NCI-H748 (cell line): ENCODE data around the gene SMIM15.
A peak's percentile ranks its signal among the peaks of the same experiment; 100 is the strongest.

Source experiments
- DNase-seq: peaks from one replicate; lab custom pipeline; 2025; ENCODE audit not compliant: unreplicated experiment; lab: John Stamatoyannopoulos, UW

Gene SMIM15

GRCh38 chr5:61160497-61160896 lies 1.8 kb downstream of the SMIM15 start:
- DNase-seq = no peak

- no peak for DNase-seq
Observed at GRCh38 chr5:61159836-61160235, 2.4 kb downstream of the SMIM15 start.

- no peak for DNase-seq
Observed at GRCh38 chr5:61159070-61159469, 3.2 kb downstream of the SMIM15 start.

GRCh38 chr5:61151893-61152292 lies 10.4 kb downstream of the SMIM15 start:
- DNase-seq = no peak

GRCh38 chr5:61148515-61148914 lies 13.8 kb downstream of the SMIM15 start:
- DNase-seq = no peak

GRCh38 chr5:61142811-61143210 lies 19.5 kb downstream of the SMIM15 start:
- DNase-seq = no peak

GRCh38 chr5:61142391-61142790 lies 19.9 kb downstream of the SMIM15 start:
- DNase-seq = no peak

- no peak for DNase-seq
Observed at GRCh38 chr5:61141801-61142200, 20.5 kb downstream of the SMIM15 start.

GRCh38 chr5:61139931-61140330 lies 22.3 kb downstream of the SMIM15 start:
- DNase-seq = no peak

- DNase-seq = peak; percentile 14
Observed at GRCh38 chr5:61139094-61139873, 23.0 kb downstream of the SMIM15 start.

- no peak for DNase-seq
Observed at GRCh38 chr5:61137835-61138234, 24.4 kb downstream of the SMIM15 start.

- peak; percentile 35 for DNase-seq
Observed at GRCh38 chr5:61132559-61132958, 29.7 kb downstream of the SMIM15 start.

GRCh38 chr5:61130289-61130688 lies 32.0 kb downstream of the SMIM15 start:
- no peak for DNase-seq

GRCh38 chr5:61123145-61123544 lies 39.1 kb downstream of the SMIM15 start:
- peak; percentile 98 for DNase-seq

- no peak for DNase-seq
Observed at GRCh38 chr5:61120534-61120933, 41.7 kb downstream of the SMIM15 start.

- DNase-seq = no peak
Observed at GRCh38 chr5:61119066-61119465, 43.2 kb downstream of the SMIM15 start.

GRCh38 chr5:61115968-61116367 lies 46.3 kb downstream of the SMIM15 start:
- no peak for DNase-seq

- no peak for DNase-seq
Observed at GRCh38 chr5:61114441-61114840, 47.8 kb downstream of the SMIM15 start.
